ENCODE results near the gene HS3ST6. TPM values are rescaled to one million over a fixed set of nuclear protein-coding genes. Genes with fewer than 3 reads are reported as not detected.

The HS3ST6 gene
- total and polyA plus RNA-seq, 2 of the 13 experiments (the other 11 are each of a cell fraction or from before 2014, with no cell fraction given) = not detected

- TF ChIP-seq, protein P1, sequence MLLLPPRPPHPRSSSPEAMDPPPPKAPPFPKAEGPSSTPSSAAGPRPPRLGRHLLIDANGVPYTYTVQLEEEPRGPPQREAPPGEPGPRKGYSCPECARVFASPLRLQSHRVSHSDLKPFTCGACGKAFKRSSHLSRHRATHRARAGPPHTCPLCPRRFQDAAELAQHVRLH (CRISPR knock-in tag; IDR thresholded peaks at IDR 0.05; ENCODE audit: borderline replicate concordance, low read depth) = no peak
- TF ChIP-seq ZNF670 (CRISPR knock-in tag; IDR thresholded peaks at IDR 0.05; ENCODE audit: borderline replicate concordance) (no peak), HNF1A (IDR thresholded peaks at IDR 0.05; ENCODE audit: low read depth) (peak; percentile 75; the same call in 1 of the 2 replicates), HNF1A (CRISPR knock-in tag; IDR thresholded peaks at IDR 0.05; ENCODE audit: borderline replicate concordance) (peak; percentile 78; the same call in 1 of the 2 replicates), GMEB1 (CRISPR knock-in tag; IDR thresholded peaks at IDR 0.05; ENCODE audit: borderline replicate concordance) (no peak; the same call in 1 of the 2 replicates), IRX3 (CRISPR knock-in tag; IDR thresholded peaks at IDR 0.05; ENCODE audit: borderline replicate concordance, low read depth) (0 out of 2 replicates have a peak, but pooled peaks have one; percentile 23)
- TF ChIP-seq, protein P2, sequence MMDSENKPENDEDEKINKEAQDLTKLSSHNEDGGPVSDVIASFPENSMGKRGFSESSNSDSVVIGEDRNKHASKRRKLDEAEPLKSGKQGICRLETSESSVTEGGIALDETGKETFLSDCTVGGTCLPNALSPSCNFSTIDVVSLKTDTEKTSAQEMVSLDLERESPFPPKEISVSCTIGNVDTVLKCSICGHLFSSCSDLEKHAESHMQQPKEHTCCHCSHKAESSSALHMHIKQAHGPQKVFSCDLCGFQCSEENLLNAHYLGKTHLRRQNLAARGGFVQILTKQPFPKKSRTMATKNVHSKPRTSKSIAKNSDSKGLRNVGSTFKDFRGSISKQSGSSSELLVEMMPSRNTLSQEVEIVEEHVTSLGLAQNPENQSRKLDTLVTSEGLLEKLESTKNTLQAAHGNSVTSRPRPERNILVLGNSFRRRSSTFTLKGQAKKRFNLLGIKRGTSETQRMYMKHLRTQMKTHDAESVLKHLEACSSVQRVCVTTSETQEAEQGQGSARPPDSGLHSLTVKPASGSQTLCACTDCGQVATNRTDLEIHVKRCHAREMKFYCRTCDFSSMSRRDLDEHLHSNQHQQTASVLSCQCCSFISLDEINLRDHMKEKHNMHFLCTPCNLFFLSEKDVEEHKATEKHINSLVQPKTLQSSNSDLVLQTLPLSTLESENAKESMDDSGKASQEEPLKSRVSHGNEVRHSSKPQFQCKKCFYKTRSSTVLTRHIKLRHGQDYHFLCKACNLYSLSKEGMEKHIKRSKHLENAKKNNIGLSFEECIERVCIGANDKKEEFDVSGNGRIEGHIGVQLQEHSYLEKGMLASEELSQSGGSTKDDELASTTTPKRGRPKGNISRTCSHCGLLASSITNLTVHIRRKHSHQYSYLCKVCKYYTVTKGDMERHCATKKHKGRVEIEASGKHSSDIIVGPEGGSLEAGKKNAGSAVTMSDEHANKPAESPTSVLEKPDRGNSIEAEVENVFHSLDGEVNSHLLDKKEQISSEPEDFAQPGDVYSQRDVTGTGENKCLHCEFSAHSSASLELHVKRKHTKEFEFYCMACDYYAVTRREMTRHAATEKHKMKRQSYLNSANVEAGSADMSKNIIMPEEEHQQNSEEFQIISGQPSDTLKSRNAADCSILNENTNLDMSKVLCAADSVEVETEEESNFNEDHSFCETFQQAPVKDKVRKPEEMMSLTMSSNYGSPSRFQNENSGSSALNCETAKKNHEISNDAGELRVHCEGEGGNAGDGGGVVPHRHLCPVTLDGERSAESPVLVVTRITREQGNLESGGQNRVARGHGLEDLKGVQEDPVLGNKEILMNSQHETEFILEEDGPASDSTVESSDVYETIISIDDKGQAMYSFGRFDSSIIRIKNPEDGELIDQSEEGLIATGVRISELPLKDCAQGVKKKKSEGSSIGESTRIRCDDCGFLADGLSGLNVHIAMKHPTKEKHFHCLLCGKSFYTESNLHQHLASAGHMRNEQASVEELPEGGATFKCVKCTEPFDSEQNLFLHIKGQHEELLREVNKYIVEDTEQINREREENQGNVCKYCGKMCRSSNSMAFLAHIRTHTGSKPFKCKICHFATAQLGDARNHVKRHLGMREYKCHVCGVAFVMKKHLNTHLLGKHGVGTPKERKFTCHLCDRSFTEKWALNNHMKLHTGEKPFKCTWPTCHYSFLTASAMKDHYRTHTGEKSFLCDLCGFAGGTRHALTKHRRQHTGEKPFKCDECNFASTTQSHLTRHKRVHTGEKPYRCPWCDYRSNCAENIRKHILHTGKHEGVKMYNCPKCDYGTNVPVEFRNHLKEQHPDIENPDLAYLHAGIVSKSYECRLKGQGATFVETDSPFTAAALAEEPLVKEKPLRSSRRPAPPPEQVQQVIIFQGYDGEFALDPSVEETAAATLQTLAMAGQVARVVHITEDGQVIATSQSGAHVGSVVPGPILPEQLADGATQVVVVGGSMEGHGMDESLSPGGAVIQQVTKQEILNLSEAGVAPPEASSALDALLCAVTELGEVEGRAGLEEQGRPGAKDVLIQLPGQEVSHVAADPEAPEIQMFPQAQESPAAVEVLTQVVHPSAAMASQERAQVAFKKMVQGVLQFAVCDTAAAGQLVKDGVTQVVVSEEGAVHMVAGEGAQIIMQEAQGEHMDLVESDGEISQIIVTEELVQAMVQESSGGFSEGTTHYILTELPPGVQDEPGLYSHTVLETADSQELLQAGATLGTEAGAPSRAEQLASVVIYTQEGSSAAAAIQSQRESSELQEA (CRISPR knock-in tag; IDR thresholded peaks at IDR 0.05; ENCODE audit: not compliant biosample characterization) = peak; percentile 64
- TF ChIP-seq, protein P3, sequence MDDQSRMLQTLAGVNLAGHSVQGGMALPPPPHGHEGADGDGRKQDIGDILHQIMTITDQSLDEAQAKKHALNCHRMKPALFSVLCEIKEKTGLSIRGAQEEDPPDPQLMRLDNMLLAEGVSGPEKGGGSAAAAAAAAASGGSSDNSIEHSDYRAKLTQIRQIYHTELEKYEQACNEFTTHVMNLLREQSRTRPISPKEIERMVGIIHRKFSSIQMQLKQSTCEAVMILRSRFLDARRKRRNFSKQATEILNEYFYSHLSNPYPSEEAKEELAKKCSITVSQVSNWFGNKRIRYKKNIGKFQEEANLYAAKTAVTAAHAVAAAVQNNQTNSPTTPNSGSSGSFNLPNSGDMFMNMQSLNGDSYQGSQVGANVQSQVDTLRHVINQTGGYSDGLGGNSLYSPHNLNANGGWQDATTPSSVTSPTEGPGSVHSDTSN (CRISPR knock-in tag; IDR thresholded peaks at IDR 0.05; ENCODE audit: borderline replicate concordance) = no peak
- TF ChIP-seq, protein P4, sequence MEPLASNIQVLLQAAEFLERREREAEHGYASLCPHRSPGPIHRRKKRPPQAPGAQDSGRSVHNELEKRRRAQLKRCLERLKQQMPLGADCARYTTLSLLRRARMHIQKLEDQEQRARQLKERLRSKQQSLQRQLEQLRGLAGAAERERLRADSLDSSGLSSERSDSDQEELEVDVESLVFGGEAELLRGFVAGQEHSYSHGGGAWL (CRISPR knock-in tag; IDR thresholded peaks at IDR 0.05) = 0 out of 2 replicates have a peak, but pooled peaks have one; percentile 11
These were observed 22.3 kb upstream of the HS3ST6 start (continued) for GRCh38 chr16:1940273-1941161.
